Measurements from ENCODE around the gene LHX1. TPM values are rescaled to one million over a fixed set of nuclear protein-coding genes. Genes with fewer than 3 reads are reported as not detected.

The LHX1 gene
- total and polyA plus RNA-seq, 2 of the 8 experiments (the other 6 are each of a cell fraction or from before 2014, with no cell fraction given) = 0.26 to 0.93 TPM

DNA sequence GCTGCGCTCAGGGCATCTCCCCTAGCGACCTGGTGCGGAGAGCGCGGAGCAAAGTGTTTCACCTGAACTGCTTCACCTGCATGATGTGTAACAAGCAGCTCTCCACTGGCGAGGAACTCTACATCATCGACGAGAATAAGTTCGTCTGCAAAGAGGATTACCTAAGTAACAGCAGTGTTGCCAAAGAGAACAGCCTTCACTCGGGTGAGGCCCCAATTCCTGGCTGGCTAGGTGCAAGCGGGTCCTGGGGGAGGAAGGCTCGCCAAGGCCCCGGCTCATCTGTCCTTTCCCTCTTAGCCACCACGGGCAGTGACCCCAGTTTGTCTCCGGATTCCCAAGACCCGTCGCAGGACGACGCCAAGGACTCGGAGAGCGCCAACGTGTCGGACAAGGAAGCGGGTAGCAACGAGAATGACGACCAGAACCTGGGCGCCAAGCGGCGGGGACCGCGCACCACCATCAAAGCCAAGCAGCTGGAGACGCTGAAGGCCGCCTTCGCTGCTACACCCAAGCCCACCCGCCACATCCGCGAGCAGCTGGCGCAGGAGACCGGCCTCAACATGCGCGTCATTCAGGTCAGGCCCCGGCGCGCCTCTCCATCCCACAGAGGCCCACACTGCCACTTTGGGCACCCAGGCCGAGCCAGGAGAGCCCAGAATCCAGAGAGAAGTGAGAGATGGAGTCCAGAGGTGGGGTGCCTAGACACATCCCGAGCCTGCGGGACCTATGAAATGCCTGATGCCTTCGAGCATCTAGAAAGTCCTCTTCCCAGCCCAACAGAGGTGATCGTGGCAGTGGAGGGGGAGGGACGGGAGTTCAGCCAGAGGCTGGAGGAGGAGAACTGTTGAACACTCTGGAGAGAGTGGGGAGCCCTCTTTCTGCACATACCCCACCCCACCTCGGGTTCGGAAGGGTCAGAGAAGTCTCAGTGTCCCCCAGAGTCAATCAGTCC lies 3.3 kb downstream of the LHX1 start (continued):
- TF ChIP-seq RNF2 (IDR thresholded peaks at IDR 0.05; ENCODE audit: borderline replicate concordance, low read depth, low read length, missing control alignments, poor library complexity, severe bottlenecking) = peak; percentile 86

Data from H1 (cell line).